Parathyroid adenoma (tissue), 2 donors: ENCODE results near the gene PHEX.

ENCODE experiments used
- H2AFZ ChIP-seq: fragments of 300-600 bp; sonication (generic); one replicate; pipeline ENCODE4 v1.7.0; 2017; ENCODE audit warnings: antibody characterized with exemption, mild to moderate bottlenecking
- H3K27ac ChIP-seq: fragments of 300-600 bp; sonication (generic); one replicate; pipeline ENCODE4 v1.7.0; 2017
- H3K27me3 ChIP-seq: fragments of 300-600 bp; sonication (generic); one replicate; pipeline ENCODE4 v1.7.0; 2017; ENCODE audit warnings: low read length; ENCODE audit not compliant: control insufficient read depth, insufficient read depth
- H3K36me3 ChIP-seq: fragments of 300-600 bp; sonication (generic); one replicate; pipeline ENCODE4 v1.7.0; 2017; ENCODE audit warnings: low read length; ENCODE audit not compliant: control insufficient read depth, insufficient read depth
- H3K4me1 ChIP-seq: fragments of 300-600 bp; sonication (generic); one replicate; pipeline ENCODE4 v1.7.0; 2017; ENCODE audit warnings: control low read depth
- H3K4me2 ChIP-seq: fragments of 300-600 bp; sonication (generic); one replicate; pipeline ENCODE4 v1.7.0; 2017; ENCODE audit warnings: low read length
- H3K4me3 ChIP-seq: fragments of 300-600 bp; sonication (generic); one replicate; pipeline ENCODE4 v1.7.0; 2017; ENCODE audit warnings: low read depth, low read length
- H3K79me2 ChIP-seq: fragments of 300-600 bp; sonication (generic); one replicate; pipeline ENCODE4 v1.7.0; 2017; ENCODE audit warnings: control low read depth
- H3K9ac ChIP-seq: fragments of 300-600 bp; sonication (generic); one replicate; pipeline ENCODE4 v1.7.0; 2017; ENCODE audit warnings: mild to moderate bottlenecking
- H3K9me3 ChIP-seq: fragments of 300-600 bp; sonication (generic); one replicate; pipeline ENCODE4 v1.7.0; 2017; ENCODE audit warnings: low read length; ENCODE audit not compliant: control insufficient read depth
- CTCF ChIP-seq: fragments of 300-600 bp; sonication (generic); IDR thresholded peaks from one replicate; pipeline ENCODE4 v1.7.0; 2017; ENCODE audit warnings: antibody characterized with exemption, mild to moderate bottlenecking
- donor health status: primary hyperparathyroidism.

PHEX gene

GRCh38 chrX:21991504-21991903 is 40.6 kb upstream of the PHEX start:
- no peak overlapping the region for H3K9ac ChIP-seq
- no peak overlapping the region for H2AFZ ChIP-seq
- H3K4me3 ChIP-seq = no peak overlapping the region
- TF ChIP-seq CTCF = no peak
- H3K79me2 ChIP-seq = no peaks in the 10 kb centered on the region
- no peaks in the 10 kb centered on the region for H3K36me3 ChIP-seq
- no peaks in the 10 kb centered on the region for H3K4me1 ChIP-seq
- no peak overlapping the region for H3K4me2 ChIP-seq
- H3K9me3 ChIP-seq = no peaks in the 10 kb centered on the region
- no peak overlapping the region for H3K27ac ChIP-seq
- no peaks in the 10 kb centered on the region for H3K27me3 ChIP-seq

- H3K9me3 ChIP-seq = no peaks in the 10 kb centered on the region
- no peak overlapping the region for H3K9ac ChIP-seq
- no peak for TF ChIP-seq CTCF
- no peak overlapping the region for H2AFZ ChIP-seq
- no peaks in the 10 kb centered on the region for H3K27me3 ChIP-seq
- H3K4me1 ChIP-seq = no peaks in the 10 kb centered on the region
- no peaks in the 10 kb centered on the region for H3K36me3 ChIP-seq
- H3K4me2 ChIP-seq = no peak overlapping the region
- H3K4me3 ChIP-seq = no peak overlapping the region
- H3K79me2 ChIP-seq = no peaks in the 10 kb centered on the region
- no peak overlapping the region for H3K27ac ChIP-seq
Observed at GRCh38 chrX:21993265-21993664, 38.9 kb upstream of the PHEX start.

GRCh38 chrX:21996872-21997455 is 35.2 kb upstream of the PHEX start:
- H3K79me2 ChIP-seq = no peaks in the 10 kb centered on the region
- H3K4me2 ChIP-seq = no peak overlapping the region
- TF ChIP-seq CTCF = no peak
- no peak overlapping the region for H2AFZ ChIP-seq
- H3K4me3 ChIP-seq = no peak overlapping the region
- H3K9ac ChIP-seq = no peak overlapping the region
- H3K27ac ChIP-seq = no peak overlapping the region
- H3K36me3 ChIP-seq = no peaks in the 10 kb centered on the region
- H3K4me1 ChIP-seq = no peaks in the 10 kb centered on the region
- H3K9me3 ChIP-seq = no peaks in the 10 kb centered on the region
- no peaks in the 10 kb centered on the region for H3K27me3 ChIP-seq

GRCh38 chrX:21998037-21998436 is 34.1 kb upstream of the PHEX start:
- Histone ChIP-seq H3K9ac (no peak overlapping the region), H3K4me3 (no peak overlapping the region), H3K36me3 (no peaks in the 10 kb centered on the region), H3K4me2 (no peak overlapping the region), H3K79me2 (no peaks in the 10 kb centered on the region), H2AFZ (no peak overlapping the region), H3K27me3 (no peaks in the 10 kb centered on the region), H3K4me1 (no peaks in the 10 kb centered on the region), H3K9me3 (no peaks in the 10 kb centered on the region), H3K27ac (no peak overlapping the region)
- TF ChIP-seq CTCF = no peak

- H3K36me3 ChIP-seq = no peaks in the 10 kb centered on the region
- TF ChIP-seq CTCF = no peak
- H2AFZ ChIP-seq = no peak overlapping the region
- no peak overlapping the region for H3K4me2 ChIP-seq
- no peaks in the 10 kb centered on the region for H3K79me2 ChIP-seq
- H3K9me3 ChIP-seq = no peaks in the 10 kb centered on the region
- no peak overlapping the region for H3K4me3 ChIP-seq
- no peaks in the 10 kb centered on the region for H3K4me1 ChIP-seq
- no peaks in the 10 kb centered on the region for H3K27me3 ChIP-seq
- no peak overlapping the region for H3K27ac ChIP-seq
- no peak overlapping the region for H3K9ac ChIP-seq
Observed at GRCh38 chrX:22004866-22005265, 27.3 kb upstream of the PHEX start.
